Stimulated activated CD4-positive, alpha-beta T cell treated with anti-CD3 and anti-CD28 coated beads, Interleukin-12 subunit alpha, Interleukin-12 subunit beta, amount 100 ng/mL, for 4 hours (primary cell): Measurements from ENCODE around the gene NEK8.
"Not testable (repeated sequence)": the region's sequence is repeated elsewhere in the genome, so short reads cannot be mapped to it uniquely, and the experiment has no call there.

Experiments used
- DNase-seq: peaks from one replicate; pipeline ENCODE4 v3.0.0-alpha.2; 2020

NEK8 gene

DNA sequence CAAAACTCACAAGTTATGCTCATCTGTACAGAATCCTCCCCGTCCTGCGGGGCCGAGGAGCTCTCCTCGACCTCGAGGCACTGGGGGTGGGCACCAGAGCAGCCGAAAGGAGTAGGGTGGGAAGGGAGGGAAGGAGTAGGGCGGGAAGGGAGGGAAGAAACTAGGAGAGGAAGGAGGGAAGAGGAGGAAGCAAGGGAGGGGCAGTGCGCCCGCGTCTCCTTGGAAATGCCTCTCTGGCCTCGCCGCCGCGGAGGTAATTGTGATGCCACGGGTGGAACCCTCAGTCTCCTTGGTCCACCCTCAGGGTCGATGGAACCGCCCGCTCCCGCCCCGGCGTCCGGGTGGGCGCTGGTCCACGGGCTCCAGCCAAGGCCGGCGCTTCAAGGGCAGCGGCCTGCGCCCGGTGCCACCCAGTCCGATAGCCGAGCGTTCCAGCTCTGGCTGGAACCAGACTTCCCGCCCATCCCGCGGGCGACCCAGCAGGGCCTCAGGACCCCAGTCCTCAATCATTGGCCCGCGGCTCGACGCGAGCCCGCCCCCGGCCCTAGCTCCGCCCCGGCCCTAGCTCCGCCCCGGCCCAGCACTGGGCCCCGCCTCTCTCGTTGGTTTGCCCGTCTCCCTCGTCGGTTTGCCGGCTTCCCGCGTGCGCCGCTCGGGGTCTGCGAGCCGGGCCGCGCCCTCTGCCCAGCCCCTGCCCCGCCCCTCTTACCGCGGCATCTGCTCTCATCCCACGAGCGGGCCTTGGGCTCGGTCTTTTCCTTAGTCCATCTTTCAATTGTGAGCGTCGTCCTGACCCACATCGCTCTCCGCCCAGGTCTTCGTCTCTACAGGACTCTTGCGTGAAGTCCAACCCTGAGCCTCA lies 17.5 kb upstream of the NEK8 start:
- DNase-seq = peak; percentile 91

DNA sequence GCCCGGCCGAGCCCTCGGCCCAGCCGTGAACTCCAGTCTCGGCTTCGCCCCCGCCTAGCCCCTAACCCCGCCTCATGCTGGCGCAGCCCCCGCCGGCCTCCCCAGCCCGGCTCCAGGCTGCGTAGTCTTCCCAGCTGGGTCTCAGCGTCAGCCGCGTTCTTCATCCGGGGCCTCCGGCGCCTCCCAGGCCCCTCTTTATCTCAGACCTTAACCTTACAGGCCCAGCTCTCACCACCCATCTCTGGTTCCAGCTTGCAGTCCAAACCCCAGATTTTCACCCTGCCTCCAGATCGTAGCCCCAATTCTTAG lies 16.9 kb upstream of the NEK8 start, which contains the start of gene PROCA1:
Gene PROCA1 (minus strand): TSS at position 166 of the 309 bp plus-strand sequence. CDS start 228 bp downstream, outside the sequence.
- no peak for DNase-seq

DNA sequence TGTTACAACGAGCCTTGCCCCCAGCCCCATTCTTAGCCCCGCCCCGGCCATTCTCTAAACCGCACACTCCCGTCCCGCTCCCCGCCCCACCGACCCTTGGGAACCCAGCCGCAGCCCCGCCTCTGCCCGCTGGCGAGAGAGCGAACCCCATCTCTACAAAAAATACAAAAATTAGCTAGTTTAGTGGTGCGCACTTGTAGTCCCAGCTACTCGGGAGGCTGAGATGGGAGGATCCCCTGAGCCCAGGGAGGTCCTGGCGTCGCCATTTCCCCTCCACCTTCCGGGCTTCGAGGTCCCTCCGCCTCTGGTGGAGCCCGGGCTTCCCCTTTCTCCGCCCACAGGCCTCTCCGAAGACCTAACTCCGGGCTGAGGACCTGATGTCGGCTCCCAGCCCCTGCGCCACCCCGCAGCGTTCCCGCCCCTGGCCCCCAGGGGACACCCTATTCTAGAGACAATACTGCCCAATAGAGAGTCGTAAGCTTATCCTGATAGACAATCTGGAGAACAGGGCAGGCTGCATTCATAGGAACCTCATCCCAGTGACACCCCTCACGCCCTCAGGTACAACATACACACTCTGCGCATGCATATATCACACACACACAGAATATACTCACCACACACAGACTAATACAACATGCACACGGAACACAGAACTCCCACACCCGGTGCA lies 16.4 kb upstream of the NEK8 start:
- peak; percentile 65 for DNase-seq

DNA sequence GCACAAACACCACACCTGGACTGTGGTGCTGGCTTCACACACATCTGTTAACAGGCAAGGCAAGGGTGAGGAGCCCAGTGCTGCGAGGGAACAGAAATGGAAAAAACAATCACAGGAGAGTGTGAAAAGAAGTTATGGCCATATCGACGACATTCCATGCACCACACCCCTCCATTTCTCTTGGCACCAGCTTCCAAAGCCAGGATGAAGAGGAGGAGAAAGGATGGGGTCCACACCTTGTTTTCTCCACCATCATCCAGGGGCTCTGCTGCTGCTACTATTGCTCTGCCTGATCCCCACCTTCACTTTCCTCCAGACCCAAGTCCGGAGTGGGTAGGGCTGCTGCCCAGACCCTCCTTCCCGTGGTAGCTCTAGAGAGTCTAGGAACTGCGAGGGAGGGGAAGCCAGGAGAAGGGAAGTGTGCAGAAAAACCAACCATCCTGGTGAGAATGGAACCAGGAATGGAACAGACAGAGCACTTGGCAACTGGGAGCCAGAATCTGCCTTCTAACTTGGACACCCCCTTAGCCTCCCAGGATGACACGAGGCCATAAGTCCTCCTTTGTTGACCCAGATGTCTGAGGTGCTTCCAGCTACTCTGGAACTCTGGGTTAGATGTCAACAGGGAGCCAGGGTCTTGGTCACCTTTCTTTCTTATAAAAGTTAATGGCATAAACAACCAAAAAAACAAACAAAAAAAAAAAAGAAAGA lies 15.7 kb upstream of the NEK8 start:
- no peak for DNase-seq

DNA sequence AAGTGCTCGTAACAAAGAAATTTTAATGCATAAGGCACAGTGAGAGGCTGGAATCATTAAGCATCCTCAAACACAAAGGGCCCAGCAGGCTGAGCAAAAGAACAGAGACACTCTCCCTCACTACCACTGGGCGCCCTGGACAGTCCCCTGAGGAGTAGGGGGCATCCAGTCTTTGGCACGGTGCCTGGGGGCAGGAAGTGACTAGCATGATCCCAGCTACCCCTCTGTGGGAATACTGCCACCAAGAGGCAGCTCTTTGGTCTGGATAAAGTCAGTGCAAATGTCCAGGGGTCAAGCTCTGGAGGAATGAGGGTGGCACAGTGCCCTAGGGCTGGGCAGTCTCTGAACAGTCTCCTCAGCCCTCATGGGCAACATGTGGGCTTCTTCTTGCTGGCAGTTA lies 14.3 kb upstream of the NEK8 start:
- DNase-seq = no peak

DNA sequence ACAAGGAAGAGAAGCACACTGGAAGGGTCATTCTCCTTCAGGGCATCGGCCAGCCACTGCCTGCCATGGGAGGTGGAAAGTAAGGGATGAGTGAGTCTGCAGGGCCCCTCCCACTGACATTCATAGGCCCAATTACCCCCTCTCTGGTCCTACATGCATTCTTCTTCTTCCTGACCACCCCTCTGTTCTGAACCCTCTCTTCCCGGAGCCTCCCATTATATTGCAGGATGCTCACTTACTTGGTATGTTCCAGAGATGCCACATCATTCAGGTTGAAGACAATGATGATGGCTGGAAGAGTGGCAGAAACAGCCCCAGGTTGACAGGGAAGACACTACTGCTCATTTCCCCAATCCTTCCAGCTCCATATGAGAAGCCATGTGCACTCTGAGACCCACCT lies 13.4 kb upstream of the NEK8 start:
- no peak for DNase-seq

DNA sequence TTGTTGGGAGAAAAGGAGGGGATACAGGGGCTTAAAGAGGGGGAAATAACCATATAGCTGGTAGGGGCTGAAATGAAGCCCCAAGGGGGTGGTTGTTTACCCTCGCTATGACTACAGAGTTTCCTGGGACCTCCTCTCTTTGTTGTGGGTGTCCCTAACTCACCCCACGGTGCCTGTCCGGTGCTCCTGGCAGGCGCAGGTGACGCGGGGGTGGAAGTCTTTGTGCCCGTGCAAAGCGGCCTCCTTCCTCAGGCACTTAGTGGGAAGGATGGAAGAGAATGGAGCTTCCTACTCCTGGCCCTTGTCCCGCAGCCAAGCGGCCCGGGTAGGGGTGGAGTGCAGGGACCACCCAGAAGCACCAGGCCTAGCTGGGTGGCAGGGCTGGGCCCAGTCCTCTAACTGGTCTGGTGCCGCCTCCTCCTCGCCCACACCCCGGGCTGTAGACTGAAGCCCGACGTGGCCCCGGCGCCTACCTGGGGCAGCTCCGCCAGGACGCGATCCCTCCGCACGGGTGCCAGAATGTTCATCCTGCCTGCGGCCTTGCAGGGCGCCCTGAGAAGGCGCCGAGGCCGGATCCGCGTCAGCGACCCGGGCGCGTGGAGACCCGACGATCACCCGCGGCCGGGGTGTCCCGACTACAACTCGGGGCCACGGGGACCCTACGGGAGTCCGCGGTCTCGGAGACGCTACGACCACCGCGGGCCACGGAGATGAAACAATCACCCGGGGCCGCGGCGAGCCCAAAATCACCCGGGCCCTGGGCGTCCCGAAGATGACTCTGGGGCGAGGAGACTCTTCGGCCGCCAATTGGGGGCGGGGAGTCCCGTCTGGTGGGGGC lies 11.6 kb upstream of the NEK8 start:
- peak; percentile 24 for DNase-seq

DNA sequence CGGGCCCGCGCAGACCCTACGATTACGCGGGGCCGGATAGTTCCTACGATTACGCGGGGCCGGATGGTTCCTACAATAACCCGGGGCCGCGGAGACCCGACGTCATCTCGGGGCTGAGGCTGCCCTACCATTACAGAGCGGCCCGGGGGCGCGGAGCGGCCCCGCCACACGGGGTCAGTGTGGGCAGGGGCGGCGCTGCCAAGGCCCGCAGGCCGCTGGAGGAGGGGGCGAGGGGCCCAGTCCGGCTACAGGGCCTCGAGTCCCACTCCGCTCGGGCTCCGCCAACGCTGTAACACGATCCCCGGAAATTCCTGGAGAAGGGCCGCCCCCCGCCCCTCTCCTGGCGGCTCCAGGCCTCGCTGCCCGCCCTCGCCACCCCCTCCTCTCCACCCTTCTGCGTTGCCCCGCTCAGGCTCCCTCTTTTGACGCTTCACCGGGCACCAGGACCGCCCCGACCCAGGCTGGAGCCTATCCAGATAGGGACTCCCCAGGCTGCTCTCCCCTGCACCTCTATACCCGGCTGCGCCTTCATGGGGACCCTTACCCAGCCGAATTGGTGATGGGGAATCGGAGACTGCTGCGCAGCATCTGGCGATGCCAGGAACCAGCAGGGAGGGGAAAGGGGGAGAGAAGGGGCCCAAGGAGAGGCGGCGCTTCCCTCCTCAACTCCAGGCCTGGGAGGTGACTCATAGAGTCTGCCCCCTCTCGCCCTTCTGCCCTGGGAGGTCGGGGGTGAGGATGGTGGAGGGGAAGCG lies 10.8 kb upstream of the NEK8 start, which contains the start of gene RAB34:
Gene RAB34 (minus strand): TSS at position 291 of the 755 bp plus-strand sequence. CDS start 602 bp downstream, outside the sequence.
- peak; percentile 43 for DNase-seq

DNA sequence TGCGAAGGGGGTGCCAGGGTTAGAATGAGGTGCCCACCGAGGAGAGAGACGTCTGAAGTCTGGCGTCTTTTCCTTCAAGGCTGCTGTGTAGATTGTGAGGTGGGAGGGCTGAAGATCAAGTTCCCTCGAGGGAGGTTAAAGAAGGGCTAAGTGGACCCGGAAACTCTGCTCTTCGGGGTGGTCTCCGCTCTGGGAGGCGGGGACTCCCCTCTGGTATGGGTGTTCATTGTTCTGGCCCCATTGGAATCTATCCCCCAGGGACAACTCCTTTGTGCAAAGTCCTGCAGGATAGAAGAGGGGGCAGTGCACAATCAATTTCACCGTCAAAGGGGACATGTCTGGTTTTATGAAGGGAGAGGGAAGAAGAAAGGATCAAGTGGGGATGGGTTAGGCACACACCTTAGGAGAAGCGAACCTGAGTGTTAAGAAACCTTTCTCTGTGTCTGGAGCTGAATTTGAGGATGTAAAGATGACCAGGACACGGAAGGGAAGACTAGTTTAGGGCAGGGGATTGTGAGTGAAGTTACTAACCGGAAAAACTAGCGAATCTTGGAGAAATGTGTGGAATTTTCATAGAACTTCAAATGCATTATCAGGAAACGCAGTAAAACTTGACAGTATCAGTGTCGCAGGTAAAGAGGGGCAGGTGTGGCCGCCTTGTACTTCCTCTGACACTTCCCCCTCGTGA lies 10.1 kb upstream of the NEK8 start:
- no peak for DNase-seq

DNA sequence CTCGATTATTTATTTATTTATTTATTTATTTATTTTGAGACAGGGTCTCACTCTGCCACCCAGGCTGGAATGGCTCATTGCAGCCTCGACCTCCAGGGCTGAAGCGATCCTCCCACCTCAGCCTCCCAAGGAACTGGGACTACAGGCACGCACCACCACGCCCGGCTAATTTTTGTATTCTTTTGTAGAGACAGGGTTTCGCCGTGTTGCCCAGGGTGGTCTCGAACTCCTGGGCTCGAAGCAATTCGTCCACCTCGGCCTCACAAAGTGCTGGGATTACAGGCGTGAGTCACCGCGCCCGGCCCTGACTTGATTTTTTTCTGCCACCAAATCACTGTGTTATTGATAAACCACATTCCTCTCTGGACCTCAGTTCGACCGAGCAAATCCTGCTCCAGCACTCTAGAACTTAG lies 9.6 kb upstream of the NEK8 start:
- DNase-seq = no peak

DNA sequence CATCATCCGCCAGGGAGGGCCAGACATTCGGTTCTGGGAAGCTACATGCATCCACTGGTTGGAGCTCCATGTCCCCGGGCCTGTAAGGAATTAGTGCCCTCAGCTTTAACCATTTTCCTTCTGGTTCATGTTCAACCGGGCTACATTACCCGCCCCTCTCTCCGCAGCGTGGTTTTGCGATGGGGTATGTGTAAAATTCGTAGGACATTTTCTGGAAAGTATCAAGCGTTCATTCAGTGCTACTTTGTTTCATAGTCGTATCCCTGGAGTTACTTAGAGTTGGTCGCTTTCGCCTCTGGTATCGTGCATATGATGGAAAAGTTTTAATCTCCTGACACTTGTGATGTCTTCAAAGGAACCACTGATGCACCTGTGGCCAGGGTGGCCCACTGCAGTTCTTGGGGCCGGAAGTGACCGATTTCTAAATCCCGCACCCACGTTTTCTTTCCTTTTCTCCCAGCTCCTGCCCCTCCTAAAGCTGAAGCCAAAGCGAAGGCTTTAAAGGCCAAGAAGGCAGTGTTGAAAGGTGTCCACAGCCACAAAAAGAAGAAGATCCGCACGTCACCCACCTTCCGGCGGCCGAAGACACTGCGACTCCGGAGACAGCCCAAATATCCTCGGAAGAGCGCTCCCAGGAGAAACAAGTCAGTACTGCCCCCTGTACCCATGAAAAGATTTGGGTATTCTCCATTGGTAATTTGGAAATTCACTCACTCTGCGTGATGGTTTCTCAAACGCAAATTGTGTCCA lies 8.2 kb upstream of the NEK8 start:
- DNase-seq = peak; percentile 33

DNA sequence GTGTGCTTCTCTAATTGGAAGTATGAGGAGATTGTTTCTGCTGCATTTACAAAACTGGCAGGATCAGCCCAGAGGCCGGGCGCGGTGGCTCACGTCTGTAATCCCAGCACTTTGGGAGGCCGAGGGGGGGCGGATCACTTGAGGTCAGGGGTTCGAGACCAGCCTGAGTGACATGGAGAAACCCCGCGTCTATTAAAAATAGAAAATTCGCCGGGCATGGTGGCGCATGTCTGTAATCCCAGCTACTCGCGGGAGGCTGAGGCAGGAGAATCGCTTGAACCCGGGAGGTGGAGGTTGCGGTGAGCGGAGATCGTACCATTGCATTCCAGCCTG lies 7.6 kb upstream of the NEK8 start:
- DNase-seq = not testable (repeated sequence)

DNA sequence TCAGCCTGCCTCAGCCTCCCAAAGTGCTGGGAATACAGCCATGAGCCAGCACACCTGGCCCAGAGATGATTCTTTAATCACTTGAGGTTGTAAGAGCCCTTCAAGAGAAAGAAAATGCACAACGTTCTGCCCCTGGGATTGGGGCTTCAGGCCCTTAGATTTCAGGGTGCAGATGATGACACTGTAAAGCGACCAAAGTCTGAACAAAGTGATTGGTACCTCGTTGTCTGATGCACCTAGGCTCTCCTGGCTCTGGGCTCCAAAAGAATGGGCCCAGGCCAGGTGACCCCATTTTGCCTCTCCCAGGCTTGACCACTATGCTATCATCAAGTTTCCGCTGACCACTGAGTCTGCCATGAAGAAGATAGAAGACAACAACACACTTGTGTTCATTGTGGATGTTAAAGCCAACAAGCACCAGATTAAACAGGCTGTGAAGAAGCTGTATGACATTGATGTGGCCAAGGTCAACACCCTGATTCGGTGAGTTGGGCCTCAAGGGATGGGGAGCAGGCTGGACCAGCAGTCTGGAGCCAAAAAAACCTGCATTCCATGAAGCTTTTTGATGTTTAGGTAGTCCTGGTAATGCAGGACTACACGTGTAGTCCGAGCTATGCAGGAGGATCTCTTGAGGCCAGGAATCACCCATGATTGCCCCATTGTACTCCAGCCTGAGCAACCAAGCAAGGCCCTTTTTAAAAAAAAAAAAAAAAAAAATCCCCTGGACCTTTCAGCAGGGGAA lies 6.0 kb upstream of the NEK8 start:
- no peak for DNase-seq

DNA sequence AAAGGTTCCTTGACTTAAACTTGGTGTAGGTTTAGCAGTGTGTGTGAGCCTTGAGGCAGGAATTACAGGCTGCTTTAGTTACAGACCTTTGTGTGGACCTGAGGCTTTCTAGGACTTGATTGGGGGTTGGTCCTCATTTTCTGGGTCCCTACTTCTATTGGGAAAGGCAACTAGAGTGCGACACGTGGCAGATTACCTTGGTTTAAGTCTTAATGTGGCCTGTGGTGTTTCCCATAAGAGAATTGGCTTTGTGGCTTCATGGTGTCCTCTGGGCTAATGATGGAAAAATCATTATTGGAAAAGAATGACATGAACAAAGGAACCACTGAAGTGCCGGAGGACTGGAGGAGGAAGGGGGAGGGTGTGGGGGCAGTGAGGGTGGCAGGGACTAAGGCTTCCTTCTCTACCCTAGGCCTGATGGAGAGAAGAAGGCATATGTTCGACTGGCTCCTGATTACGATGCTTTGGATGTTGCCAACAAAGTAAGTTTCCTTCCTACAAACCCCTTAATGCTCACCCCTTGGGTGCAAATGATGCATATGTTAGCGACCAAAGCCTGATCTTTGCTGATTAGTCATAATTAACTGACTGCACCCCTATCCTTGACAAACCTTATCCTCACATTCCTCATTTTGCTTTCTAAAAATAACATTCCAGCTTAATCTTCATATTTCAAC lies 5.3 kb upstream of the NEK8 start:
- DNase-seq = no peak

DNA sequence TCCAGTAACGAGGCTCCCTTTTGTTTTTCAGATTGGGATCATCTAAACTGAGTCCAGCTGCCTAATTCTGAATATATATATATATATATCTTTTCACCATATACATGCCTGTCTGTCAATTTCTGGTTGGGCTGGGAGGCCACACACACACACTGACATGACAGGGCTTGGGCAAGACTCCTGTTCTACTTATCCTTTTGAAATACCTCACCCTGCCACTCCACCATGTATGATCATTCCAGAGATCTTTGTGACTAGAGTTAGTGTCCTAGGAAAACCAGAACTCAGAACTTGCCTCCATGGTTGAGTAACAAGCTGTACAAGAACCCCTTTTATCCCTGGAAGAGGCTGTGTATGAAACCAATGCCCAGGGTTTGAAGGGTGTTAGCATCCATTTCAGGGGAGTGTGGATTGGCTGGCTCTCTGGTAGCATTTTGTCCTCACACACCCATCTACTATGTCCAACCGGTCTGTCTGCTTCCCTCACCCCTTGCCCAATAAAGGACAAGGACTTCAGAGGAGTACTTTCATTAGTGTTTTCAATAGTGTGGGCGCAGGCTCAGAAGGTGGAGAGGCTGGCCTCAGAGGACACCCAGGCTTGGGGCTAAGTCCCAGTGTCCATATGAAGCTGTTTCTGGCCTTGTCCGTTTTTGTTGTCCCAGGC lies 4.6 kb upstream of the NEK8 start:
- DNase-seq = not testable (repeated sequence)

DNA sequence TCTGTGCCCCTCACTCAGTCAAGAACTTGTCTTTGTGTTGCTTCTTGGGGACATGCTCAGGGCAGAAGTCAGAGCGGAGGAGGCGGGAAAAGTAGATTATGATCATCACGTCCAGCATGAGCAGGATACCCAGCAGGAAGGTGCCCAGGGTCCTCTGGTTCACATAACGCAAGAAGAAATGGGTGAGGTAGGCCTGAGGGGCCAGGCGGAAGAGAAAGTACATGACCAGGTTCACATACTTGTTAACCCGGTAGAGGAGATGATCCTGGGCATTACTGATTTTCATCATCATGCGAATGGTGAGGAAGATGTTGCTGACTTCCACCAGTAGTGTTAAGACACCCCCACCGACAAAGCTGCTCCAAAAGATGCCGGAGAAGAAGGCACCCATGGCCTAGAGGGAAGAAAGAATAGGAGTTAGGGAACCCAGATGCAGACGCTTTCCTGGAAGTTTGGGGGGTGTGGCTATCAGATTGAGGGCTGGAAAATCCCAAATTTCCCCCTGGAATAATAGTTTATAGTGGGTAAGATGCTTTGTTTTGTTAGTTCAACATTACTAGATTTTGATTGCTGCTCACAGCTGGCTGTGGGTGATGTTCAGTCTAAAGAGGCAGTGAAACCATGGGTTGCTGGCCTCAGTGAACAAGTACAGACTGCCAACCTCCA lies 4.0 kb upstream of the NEK8 start:
- DNase-seq = no peak

DNA sequence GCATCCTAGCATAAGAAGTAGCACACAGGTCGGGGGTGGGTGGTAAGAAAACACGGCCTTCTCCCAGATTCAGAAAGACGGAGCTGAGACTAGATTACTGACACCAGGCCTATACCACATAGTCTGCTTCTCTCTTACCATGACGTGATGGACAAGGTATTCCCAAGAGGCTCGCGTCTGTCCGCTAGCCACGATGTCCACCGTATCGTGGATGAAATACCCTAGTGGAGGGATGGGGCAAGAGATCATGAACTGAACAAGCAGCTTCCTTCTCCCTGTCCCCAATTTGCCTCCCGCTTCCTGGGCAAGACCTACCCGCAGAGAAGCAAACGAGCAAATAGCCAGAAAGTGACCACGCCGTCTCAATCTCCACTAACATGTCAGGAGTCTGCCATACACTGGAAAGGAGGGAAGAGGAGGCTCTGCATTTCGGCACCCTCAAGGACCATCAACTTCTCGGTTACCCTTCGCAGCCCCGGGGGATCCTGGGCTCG lies 3.4 kb upstream of the NEK8 start:
- DNase-seq = peak; percentile 44

DNA sequence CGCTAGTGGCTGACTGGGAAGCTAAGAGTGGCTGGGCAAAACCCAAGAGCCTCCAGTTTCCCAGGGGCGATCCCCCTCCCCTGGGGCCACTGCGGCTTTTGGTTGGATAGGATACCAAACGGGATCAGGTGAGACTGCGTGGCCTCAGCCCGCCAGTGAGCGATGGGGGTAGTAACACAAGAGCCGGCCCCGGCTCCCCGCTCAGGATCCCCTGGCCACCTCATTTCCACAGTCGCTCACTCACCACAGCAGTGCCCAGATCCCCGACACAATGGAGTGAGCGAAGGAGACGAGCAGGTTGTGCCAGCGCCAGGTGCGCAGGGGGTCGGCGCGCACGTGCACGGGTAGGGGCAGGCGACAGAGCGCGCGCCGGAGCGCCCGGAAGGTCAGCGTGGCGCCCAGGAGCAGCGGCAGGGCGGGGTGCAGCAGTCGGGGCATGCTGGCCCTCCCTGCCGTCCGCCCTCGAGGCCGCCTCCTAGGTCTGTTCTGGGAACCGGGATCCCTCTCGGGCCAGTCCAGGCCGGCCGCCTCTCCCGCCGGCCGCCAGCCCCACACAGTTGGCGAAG lies 2.8 kb upstream of the NEK8 start:
- DNase-seq = no peak
